GM12875 (cell line): ENCODE data around the gene CTNNA3.

Source experiments
- H3K4me3 ChIP-seq: one replicate; pipeline ENCODE4 v1.5.1; 2011; ENCODE audit warnings: low read depth, low read length, control low read depth
- CTCF ChIP-seq: IDR thresholded peaks from 2 replicates; pipeline ENCODE4 v1.5.1; 2011; ENCODE audit warnings: low read depth, mild to moderate bottlenecking, control low read depth, inconsistent platforms, low read length, moderate library complexity, borderline replicate concordance; ENCODE audit not compliant: insufficient read depth

Gene CTNNA3

DNA sequence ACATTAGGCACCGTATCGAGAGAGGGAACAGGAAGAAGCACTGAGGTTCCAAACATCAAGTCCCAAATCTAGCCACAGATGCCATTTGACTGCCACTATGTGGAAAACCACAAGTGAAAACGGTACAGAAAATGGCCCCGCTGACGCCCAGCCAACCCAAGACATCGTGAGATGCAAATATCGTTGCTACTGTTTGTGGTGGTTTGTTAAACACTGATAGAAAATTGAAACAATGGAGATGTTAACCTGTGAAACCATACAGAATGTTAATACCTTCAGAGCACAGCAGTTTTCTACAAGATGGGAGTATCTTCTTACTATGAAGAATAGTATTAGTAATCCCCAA is 922.5 kb downstream of the CTNNA3 start:
- TF ChIP-seq CTCF: no peak

DNA sequence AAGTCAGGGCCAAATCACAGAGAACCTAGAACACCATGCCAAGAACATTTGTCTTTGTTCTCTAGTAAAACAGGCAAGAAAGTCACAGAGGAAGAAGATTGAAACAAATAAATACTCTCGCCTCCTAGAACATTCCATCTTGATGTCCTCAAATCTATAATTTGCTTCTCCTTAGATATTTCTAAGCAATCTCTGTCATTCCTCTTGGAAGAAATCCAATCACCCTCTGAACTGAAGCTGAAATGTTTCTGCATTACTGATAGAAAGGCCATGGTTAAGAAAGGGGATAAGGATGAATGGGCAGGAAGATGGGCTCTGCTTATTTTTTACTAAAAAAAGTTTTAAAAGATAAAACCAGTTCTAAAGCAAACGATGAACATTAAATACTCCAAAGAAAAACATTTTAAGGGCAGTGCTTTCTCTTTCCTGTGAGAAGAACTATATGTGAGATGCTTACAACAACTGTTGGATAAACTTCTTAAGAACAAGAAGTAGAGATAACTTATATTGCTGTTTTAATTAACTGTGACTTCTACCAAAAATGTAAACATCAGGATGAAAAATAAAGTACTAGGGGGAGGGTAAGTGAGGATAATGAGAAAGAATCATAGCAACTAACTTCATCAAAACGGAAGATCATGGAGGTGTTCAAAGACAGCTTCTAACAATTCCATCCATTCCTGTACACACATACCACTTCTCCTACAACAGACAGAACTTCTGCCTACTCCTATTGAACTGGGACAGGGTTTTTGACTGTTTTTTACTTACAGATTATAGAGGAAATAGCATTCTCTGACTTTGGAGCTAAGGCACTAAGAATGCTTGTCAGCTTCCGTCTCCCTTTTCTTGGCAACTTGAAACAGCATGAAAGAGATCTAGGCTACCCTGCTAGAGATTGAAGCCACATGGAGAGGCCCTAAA is 923.2 kb downstream of the CTNNA3 start:
- H3K4me3 ChIP-seq: no peak overlapping the region
- TF ChIP-seq CTCF: no peak

More for the DNA sequence above, 922.5 kb downstream of the CTNNA3 start:
- H3K4me3 ChIP-seq: no peak overlapping the region

- H3K4me3 ChIP-seq: no peak overlapping the region
- TF ChIP-seq CTCF: no peak
These were observed 928.3 kb downstream of the CTNNA3 start for GRCh38 chr10:66767707-66768106.

GRCh38 chr10:66762218-66762729 is 933.7 kb downstream of the CTNNA3 start:
- H3K4me3 ChIP-seq: no peak overlapping the region
- no peak for TF ChIP-seq CTCF

GRCh38 chr10:66760941-66761340 is 935.1 kb downstream of the CTNNA3 start:
- H3K4me3 ChIP-seq: no peak overlapping the region
- TF ChIP-seq CTCF: no peak

DNA sequence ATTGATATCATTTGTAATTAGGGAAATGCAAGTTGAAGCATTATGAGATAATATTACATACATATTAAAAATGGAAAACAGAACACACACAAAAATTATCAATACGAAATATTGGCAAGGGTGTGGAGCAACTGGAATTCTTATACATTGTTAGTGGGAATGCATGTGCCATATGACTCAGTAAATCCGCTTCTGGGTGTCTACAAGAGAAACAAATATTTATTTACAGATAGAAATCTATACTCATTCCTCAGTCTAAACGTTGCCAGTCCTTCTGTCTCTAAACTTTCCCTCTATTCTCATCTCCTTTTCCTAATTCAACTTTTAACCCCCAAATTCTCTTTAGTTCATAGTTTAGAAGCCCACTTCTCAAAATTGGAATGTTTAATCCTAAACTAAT is 940.5 kb downstream of the CTNNA3 start:
- H3K4me3 ChIP-seq: no peak overlapping the region
- no peak for TF ChIP-seq CTCF

DNA sequence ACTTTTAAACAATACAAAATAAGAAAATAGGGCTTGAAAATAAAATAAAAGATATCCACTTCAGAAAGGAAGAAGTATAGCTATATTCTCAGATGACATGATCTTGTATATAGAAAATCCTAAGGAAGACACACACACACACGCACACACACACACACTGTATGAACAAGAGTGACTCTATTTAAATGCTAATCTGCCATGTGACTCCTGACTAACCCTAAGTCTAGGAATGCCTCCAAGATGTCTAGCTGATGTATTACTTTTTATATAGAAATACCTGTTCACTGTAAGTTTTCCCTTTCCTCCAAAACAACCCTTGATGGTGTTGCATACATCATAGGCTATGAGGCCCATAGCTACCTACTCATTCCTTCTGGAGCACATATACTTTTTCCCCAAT is 943.3 kb downstream of the CTNNA3 start:
- no peak overlapping the region for H3K4me3 ChIP-seq
- no peak for TF ChIP-seq CTCF
